Osteoblast (primary cell): ENCODE results near the gene EIF3B. TPM values are rescaled to one million over a fixed set of nuclear protein-coding genes. Genes with fewer than 3 reads are reported as not detected.

Experiments
- DNase-seq: peaks from one replicate; pipeline ENCODE4 v3.0.0; 2011; ENCODE audit warnings: low spot score, mixed read lengths; ENCODE audit not compliant: insufficient read length; ENCODE audit errors: missing footprints
- H2AFZ ChIP-seq: 2 replicates; pipeline ENCODE4 v1.6.0; 2011; ENCODE audit warnings: mild to moderate bottlenecking, low read length
- H3K27ac ChIP-seq: 2 replicates; pipeline ENCODE4 v1.5.1; 2011; ENCODE audit warnings: mild to moderate bottlenecking, low read depth, low read length, moderate library complexity
- H3K27me3 ChIP-seq: 2 replicates; pipeline ENCODE4 v1.6.0; 2012; ENCODE audit warnings: mild to moderate bottlenecking, control low read depth, inconsistent platforms, low read length, moderate library complexity; ENCODE audit not compliant: insufficient read depth
- H3K36me3 ChIP-seq: 2 replicates; pipeline ENCODE4 v1.5.1; 2011; ENCODE audit warnings: mild to moderate bottlenecking, low read length, control low read depth, moderate library complexity; ENCODE audit not compliant: insufficient read depth
- H3K4me1 ChIP-seq: 2 replicates; pipeline ENCODE4 v1.5.1; 2011; ENCODE audit warnings: mild to moderate bottlenecking, low read length, control low read depth, moderate library complexity; ENCODE audit not compliant: insufficient read depth
- H3K4me2 ChIP-seq: 2 replicates; pipeline ENCODE4 v1.6.0; 2011; ENCODE audit warnings: mild to moderate bottlenecking, low read length; ENCODE audit not compliant: insufficient read depth
- H3K4me3 ChIP-seq: fragments of 200-600 bp; sonication (generic); 3 replicates; pipeline ENCODE4 v1.5.1; 2012; ENCODE audit warnings: mild to moderate bottlenecking, low read length, inconsistent platforms; ENCODE audit not compliant: insufficient read depth
- H3K79me2 ChIP-seq: 2 replicates; pipeline ENCODE4 v1.6.0; 2012; ENCODE audit warnings: mild to moderate bottlenecking, low read length, control low read depth, inconsistent platforms; ENCODE audit not compliant: insufficient read depth
- H3K9me3 ChIP-seq: 2 replicates; pipeline ENCODE4 v1.5.1; 2011; ENCODE audit warnings: low read depth, low read length, control low read depth
- H4K20me1 ChIP-seq: 2 replicates; pipeline ENCODE4 v1.6.0; 2012; ENCODE audit warnings: mild to moderate bottlenecking, low read length, control low read depth; ENCODE audit not compliant: insufficient read depth
- CTCF ChIP-seq: IDR thresholded peaks from 2 replicates; pipeline ENCODE4 v1.5.1; 2011; ENCODE audit warnings: mild to moderate bottlenecking, low read depth, low read length, moderate library complexity; ENCODE audit errors: extremely low read depth
- total RNA-seq: library from RNA; depleted of rRNA; stranded (reverse); fragments of >200 nt; gene quantifications from 2 replicates; pipeline ENCODE4 v1.2.3, GENCODE V29; 2012

Gene EIF3B
- total RNA-seq, 1 donor: 176 TPM

GRCh38 chr7:2381227-2381626 is 26.6 kb downstream of the EIF3B start:
- TF ChIP-seq CTCF: no peak
- no peak overlapping the region for H2AFZ ChIP-seq
- H4K20me1 ChIP-seq: peaks cover 34% of the 10 kb centered on the region
- H3K4me3 ChIP-seq: no peak overlapping the region
- peaks cover 49% of the 10 kb centered on the region for H3K36me3 ChIP-seq
- H3K79me2 ChIP-seq: peaks cover 24% of the 10 kb centered on the region
- no peaks in the 10 kb centered on the region for H3K4me1 ChIP-seq
- H3K27ac ChIP-seq: no peak overlapping the region
- no peaks in the 10 kb centered on the region for H3K27me3 ChIP-seq
- DNase-seq: peak; percentile 70
- H3K9me3 ChIP-seq: no peaks in the 10 kb centered on the region
- no peak overlapping the region for H3K4me2 ChIP-seq

- H3K4me1 ChIP-seq: no peaks in the 10 kb centered on the region
- peaks cover 41% of the 10 kb centered on the region for H3K36me3 ChIP-seq
- no peak overlapping the region for H3K27ac ChIP-seq
- no peak overlapping the region for H3K4me3 ChIP-seq
- TF ChIP-seq CTCF: no peak
- H3K9me3 ChIP-seq: no peaks in the 10 kb centered on the region
- no peaks in the 10 kb centered on the region for H3K27me3 ChIP-seq
- no peak overlapping the region for H3K4me2 ChIP-seq
- H2AFZ ChIP-seq: no peak overlapping the region
- H3K79me2 ChIP-seq: peaks cover 16% of the 10 kb centered on the region
- peaks cover 26% of the 10 kb centered on the region for H4K20me1 ChIP-seq
- DNase-seq: peak; percentile 73
Observed at GRCh38 chr7:2381881-2382509, 27.4 kb downstream of the EIF3B start.

GRCh38 chr7:2383543-2384274 is 29.1 kb downstream of the EIF3B start:
- peaks cover 19% of the 10 kb centered on the region for H4K20me1 ChIP-seq
- peak; percentile 69 for DNase-seq
- H3K4me1 ChIP-seq: no peaks in the 10 kb centered on the region
- H3K4me2 ChIP-seq: no peak overlapping the region
- no peak for TF ChIP-seq CTCF
- peaks cover 33% of the 10 kb centered on the region for H3K36me3 ChIP-seq
- H3K27me3 ChIP-seq: no peaks in the 10 kb centered on the region
- H3K27ac ChIP-seq: no peak overlapping the region
- H2AFZ ChIP-seq: no peak overlapping the region
- no peak overlapping the region for H3K4me3 ChIP-seq
- H3K79me2 ChIP-seq: peaks cover 6% of the 10 kb centered on the region
- H3K9me3 ChIP-seq: no peaks in the 10 kb centered on the region
